HepG2 (cell line): ENCODE measurements around the gene PVALB.

Experiments
- CREM ChIP-seq, 2 experiments: sonication (generic) in 1 of 2; formaldehyde crosslinking in 1 of 2; IDR thresholded peaks; 2 replicates each; pipeline versions ENCODE4 v1.4.0 to v1.6.1; 2016 to 2020; ENCODE audit warnings: antibody characterized with exemption in 1 of 2, mild to moderate bottlenecking in 1 of 2, missing genetic modification reagents in 1 of 2
- EZH2 ChIP-seq: conservative IDR thresholded peaks from 2 replicates; pipeline ENCODE4 v1.6.1; 2012; ENCODE audit warnings: mild to moderate bottlenecking, low read depth, low read length, moderate library complexity
- FOXM1 ChIP-seq: sonication (generic); formaldehyde crosslinking; IDR thresholded peaks from 2 replicates; pipeline ENCODE4 v1.5.0; 2020; ENCODE audit warnings: missing genetic modification reagents
- PCBP2 ChIP-seq: fragments of 200-400 bp; formaldehyde crosslinking; optimal IDR thresholded peaks from 2 replicates; pipeline ENCODE3; 2018; ENCODE audit warnings: low read length, low read depth; ENCODE audit not compliant: poor library complexity, severe bottlenecking
- POLR2A ChIP-seq, 2 experiments: IDR thresholded peaks; 2 replicates each; pipeline ENCODE4 v1.6.1; 2011; ENCODE audit warnings: low read depth in 2 of 2, low read length in 2 of 2, mild to moderate bottlenecking in 1 of 2, moderate library complexity in 1 of 2; ENCODE audit not compliant: insufficient read depth in 1 of 2
- REPIN1 ChIP-seq: sonication (generic); formaldehyde crosslinking; IDR thresholded peaks from 2 replicates; pipeline ENCODE4 v1.8.0; 2022; ENCODE audit warnings: missing genetic modification reagents, low read depth, mild to moderate bottlenecking, borderline replicate concordance
- SSRP1 ChIP-seq: IDR thresholded peaks from 2 replicates; pipeline ENCODE4 v1.6.1; 2016; ENCODE audit warnings: control low read depth
- TGIF2 ChIP-seq: IDR thresholded peaks from 2 replicates; pipeline ENCODE4 v1.6.1; 2016; ENCODE audit warnings: control low read depth, missing compliant biosample characterization
- ZMYM4 ChIP-seq: sonication (generic); formaldehyde crosslinking; IDR thresholded peaks from 2 replicates; pipeline ENCODE4 v1.8.1; 2023; ENCODE audit warnings: mild to moderate bottlenecking, missing genetic modification reagents
- TF ChIP-seq, protein P1 (sequence below): sonication (generic); formaldehyde crosslinking; IDR thresholded peaks from 2 replicates; pipeline ENCODE4 v1.5.0; 2020; ENCODE audit warnings: mild to moderate bottlenecking, missing genetic modification reagents, moderate library complexity
- TF ChIP-seq, protein P2 (sequence below): sonication (generic); formaldehyde crosslinking; IDR thresholded peaks from 2 replicates; pipeline ENCODE4 v1.9.0; 2021; ENCODE audit warnings: missing genetic modification reagents, borderline replicate concordance
- TF ChIP-seq, protein P3 (sequence below): sonication (generic); formaldehyde crosslinking; conservative IDR thresholded peaks from 2 replicates; pipeline ENCODE4 v1.4.0; 2020; ENCODE audit warnings: missing genetic modification reagents
- TF ChIP-seq, protein P4 (sequence below): IDR thresholded peaks from 2 replicates; pipeline ENCODE4 v1.6.1; 2016; ENCODE audit warnings: low read depth, borderline replicate concordance

DNA sequence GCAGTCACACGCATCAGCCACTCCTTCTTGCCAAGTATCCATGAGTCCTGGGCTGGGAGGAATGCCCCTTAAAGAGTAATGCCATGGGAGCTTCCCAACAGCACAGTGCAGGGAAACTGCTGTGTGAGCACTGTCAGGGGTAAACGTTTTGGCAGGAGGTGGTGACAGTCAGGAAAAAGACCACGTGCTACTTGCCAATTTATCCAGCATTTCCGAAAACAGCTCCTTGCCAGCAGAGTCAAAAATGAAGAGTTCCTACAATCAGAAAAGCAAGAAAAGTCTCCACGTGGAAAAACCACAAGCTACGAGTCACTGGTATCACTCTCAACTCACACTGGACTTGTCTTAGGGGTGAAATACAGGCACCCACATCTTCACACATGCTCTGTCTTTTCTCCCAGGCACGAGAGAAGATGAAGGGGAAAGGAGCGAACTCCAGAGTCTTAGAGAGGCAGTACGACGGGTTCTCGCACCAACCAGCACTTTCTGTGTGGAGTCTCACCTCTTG lies 50.8 kb downstream of the PVALB start:
- TF ChIP-seq, protein P1, sequence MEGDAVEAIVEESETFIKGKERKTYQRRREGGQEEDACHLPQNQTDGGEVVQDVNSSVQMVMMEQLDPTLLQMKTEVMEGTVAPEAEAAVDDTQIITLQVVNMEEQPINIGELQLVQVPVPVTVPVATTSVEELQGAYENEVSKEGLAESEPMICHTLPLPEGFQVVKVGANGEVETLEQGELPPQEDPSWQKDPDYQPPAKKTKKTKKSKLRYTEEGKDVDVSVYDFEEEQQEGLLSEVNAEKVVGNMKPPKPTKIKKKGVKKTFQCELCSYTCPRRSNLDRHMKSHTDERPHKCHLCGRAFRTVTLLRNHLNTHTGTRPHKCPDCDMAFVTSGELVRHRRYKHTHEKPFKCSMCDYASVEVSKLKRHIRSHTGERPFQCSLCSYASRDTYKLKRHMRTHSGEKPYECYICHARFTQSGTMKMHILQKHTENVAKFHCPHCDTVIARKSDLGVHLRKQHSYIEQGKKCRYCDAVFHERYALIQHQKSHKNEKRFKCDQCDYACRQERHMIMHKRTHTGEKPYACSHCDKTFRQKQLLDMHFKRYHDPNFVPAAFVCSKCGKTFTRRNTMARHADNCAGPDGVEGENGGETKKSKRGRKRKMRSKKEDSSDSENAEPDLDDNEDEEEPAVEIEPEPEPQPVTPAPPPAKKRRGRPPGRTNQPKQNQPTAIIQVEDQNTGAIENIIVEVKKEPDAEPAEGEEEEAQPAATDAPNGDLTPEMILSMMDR (CRISPR knock-in tag): no peak
- TF ChIP-seq PCBP2 (no peak), EZH2 (no peak), FOXM1 (no peak), SSRP1 (CRISPR knock-in tag) (no peak), CREM (IDR thresholded peaks at IDR 0.05) (no peak), CREM (CRISPR knock-in tag; IDR thresholded peaks at IDR 0.05) (no peak), ZMYM4 (CRISPR knock-in tag) (no peak), REPIN1 (CRISPR knock-in tag) (no peak), TGIF2 (CRISPR knock-in tag) (no peak), POLR2A (IDR thresholded peaks at IDR 0.05; ENCODE audit: insufficient read depth in 1 of 2, low read depth in 2 of 2, low read length in 2 of 2) (no peak)
- TF ChIP-seq, protein P2, sequence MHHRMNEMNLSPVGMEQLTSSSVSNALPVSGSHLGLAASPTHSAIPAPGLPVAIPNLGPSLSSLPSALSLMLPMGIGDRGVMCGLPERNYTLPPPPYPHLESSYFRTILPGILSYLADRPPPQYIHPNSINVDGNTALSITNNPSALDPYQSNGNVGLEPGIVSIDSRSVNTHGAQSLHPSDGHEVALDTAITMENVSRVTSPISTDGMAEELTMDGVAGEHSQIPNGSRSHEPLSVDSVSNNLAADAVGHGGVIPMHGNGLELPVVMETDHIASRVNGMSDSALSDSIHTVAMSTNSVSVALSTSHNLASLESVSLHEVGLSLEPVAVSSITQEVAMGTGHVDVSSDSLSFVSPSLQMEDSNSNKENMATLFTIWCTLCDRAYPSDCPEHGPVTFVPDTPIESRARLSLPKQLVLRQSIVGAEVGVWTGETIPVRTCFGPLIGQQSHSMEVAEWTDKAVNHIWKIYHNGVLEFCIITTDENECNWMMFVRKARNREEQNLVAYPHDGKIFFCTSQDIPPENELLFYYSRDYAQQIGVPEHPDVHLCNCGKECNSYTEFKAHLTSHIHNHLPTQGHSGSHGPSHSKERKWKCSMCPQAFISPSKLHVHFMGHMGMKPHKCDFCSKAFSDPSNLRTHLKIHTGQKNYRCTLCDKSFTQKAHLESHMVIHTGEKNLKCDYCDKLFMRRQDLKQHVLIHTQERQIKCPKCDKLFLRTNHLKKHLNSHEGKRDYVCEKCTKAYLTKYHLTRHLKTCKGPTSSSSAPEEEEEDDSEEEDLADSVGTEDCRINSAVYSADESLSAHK: no peak
- TF ChIP-seq, protein P3, sequence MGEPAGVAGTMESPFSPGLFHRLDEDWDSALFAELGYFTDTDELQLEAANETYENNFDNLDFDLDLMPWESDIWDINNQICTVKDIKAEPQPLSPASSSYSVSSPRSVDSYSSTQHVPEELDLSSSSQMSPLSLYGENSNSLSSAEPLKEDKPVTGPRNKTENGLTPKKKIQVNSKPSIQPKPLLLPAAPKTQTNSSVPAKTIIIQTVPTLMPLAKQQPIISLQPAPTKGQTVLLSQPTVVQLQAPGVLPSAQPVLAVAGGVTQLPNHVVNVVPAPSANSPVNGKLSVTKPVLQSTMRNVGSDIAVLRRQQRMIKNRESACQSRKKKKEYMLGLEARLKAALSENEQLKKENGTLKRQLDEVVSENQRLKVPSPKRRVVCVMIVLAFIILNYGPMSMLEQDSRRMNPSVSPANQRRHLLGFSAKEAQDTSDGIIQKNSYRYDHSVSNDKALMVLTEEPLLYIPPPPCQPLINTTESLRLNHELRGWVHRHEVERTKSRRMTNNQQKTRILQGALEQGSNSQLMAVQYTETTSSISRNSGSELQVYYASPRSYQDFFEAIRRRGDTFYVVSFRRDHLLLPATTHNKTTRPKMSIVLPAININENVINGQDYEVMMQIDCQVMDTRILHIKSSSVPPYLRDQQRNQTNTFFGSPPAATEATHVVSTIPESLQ (CRISPR knock-in tag): no peak
- TF ChIP-seq, protein P4, sequence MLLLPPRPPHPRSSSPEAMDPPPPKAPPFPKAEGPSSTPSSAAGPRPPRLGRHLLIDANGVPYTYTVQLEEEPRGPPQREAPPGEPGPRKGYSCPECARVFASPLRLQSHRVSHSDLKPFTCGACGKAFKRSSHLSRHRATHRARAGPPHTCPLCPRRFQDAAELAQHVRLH (CRISPR knock-in tag): no peak
